ENCODE data around the gene TFPI.

GRCh38 chr2:187477051-187477450, 77.2 kb downstream of the TFPI start:
- TF ChIP-seq, protein P1, sequence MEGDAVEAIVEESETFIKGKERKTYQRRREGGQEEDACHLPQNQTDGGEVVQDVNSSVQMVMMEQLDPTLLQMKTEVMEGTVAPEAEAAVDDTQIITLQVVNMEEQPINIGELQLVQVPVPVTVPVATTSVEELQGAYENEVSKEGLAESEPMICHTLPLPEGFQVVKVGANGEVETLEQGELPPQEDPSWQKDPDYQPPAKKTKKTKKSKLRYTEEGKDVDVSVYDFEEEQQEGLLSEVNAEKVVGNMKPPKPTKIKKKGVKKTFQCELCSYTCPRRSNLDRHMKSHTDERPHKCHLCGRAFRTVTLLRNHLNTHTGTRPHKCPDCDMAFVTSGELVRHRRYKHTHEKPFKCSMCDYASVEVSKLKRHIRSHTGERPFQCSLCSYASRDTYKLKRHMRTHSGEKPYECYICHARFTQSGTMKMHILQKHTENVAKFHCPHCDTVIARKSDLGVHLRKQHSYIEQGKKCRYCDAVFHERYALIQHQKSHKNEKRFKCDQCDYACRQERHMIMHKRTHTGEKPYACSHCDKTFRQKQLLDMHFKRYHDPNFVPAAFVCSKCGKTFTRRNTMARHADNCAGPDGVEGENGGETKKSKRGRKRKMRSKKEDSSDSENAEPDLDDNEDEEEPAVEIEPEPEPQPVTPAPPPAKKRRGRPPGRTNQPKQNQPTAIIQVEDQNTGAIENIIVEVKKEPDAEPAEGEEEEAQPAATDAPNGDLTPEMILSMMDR (IDR thresholded peaks at IDR 0.05) = no peak
- no peak for TF ChIP-seq POLR2A (IDR thresholded peaks at IDR 0.05)
